ENCODE measurements around the gene ZNF133.
"Not testable (repeated sequence)": the region's sequence is repeated elsewhere in the genome, so short reads cannot be mapped to it uniquely, and the experiment has no call there.

Gene ZNF133

GRCh38 chr20:18259730-18260129 is 28.6 kb upstream of the ZNF133 start:
- Histone ChIP-seq H3K36me3 (ENCODE audit: control insufficient read depth, insufficient read depth, low read length) (no peaks in the 10 kb centered on the region), H3K9ac (ENCODE audit: low read length) (no peak overlapping the region), H3K9me3 (ENCODE audit: control insufficient read depth, insufficient read depth, low read depth, low read length) (no peaks in the 10 kb centered on the region), H3K27me3 (ENCODE audit: control insufficient read depth, insufficient read depth, low read length) (no peaks in the 10 kb centered on the region), H3K27ac (ENCODE audit: low read depth, low read length) (no peak overlapping the region), H3K4me1 (ENCODE audit: control insufficient read depth, insufficient read depth, low read length) (no peaks in the 10 kb centered on the region), H3K4me3 (ENCODE audit: low read depth, low read length) (no peak overlapping the region)

GRCh38 chr20:18263723-18264122 is 24.6 kb upstream of the ZNF133 start:
- Histone ChIP-seq H3K9me3 (ENCODE audit: control insufficient read depth, insufficient read depth, low read depth, low read length) (no peaks in the 10 kb centered on the region), H3K27ac (ENCODE audit: low read depth, low read length) (no peak overlapping the region), H3K9ac (ENCODE audit: low read length) (no peak overlapping the region), H3K27me3 (ENCODE audit: control insufficient read depth, insufficient read depth, low read length) (no peaks in the 10 kb centered on the region), H3K4me1 (ENCODE audit: control insufficient read depth, insufficient read depth, low read length) (peaks cover 6% of the 10 kb centered on the region; the same call in 1 of the 2 replicates), H3K4me3 (ENCODE audit: low read depth, low read length) (no peak overlapping the region), H3K36me3 (ENCODE audit: control insufficient read depth, insufficient read depth, low read length) (no peaks in the 10 kb centered on the region)

GRCh38 chr20:18265441-18265840 is 22.9 kb upstream of the ZNF133 start:
- Histone ChIP-seq H3K36me3 (ENCODE audit: control insufficient read depth, insufficient read depth, low read length) (no peaks in the 10 kb centered on the region), H3K4me1 (ENCODE audit: control insufficient read depth, insufficient read depth, low read length) (peaks cover 6% of the 10 kb centered on the region; the same call in 1 of the 2 replicates), H3K9me3 (ENCODE audit: control insufficient read depth, insufficient read depth, low read depth, low read length) (no peaks in the 10 kb centered on the region), H3K9ac (ENCODE audit: low read length) (no peak overlapping the region), H3K4me3 (ENCODE audit: low read depth, low read length) (no peak overlapping the region), H3K27ac (ENCODE audit: low read depth, low read length) (no peak overlapping the region), H3K27me3 (ENCODE audit: control insufficient read depth, insufficient read depth, low read length) (no peaks in the 10 kb centered on the region)

- H3K4me1 ChIP-seq (ENCODE audit: control insufficient read depth, insufficient read depth, low read length), result peaks cover 6% of the 10 kb centered on the region; the same call in 1 of the 2 replicates
- no peak overlapping the region for H3K9ac ChIP-seq (ENCODE audit: low read length)
- no peak overlapping the region for H3K27ac ChIP-seq (ENCODE audit: low read depth, low read length)
- H3K27me3 ChIP-seq (ENCODE audit: control insufficient read depth, insufficient read depth, low read length), result no peaks in the 10 kb centered on the region
- H3K36me3 ChIP-seq (ENCODE audit: control insufficient read depth, insufficient read depth, low read length), result no peaks in the 10 kb centered on the region
- no peaks in the 10 kb centered on the region for H3K9me3 ChIP-seq (ENCODE audit: control insufficient read depth, insufficient read depth, low read depth, low read length)
- H3K4me3 ChIP-seq (ENCODE audit: low read depth, low read length), result no peak overlapping the region
These were observed 22.0 kb upstream of the ZNF133 start for GRCh38 chr20:18266282-18266681.

- Histone ChIP-seq H3K4me3 (ENCODE audit: low read depth, low read length) (no peak overlapping the region), H3K27me3 (ENCODE audit: control insufficient read depth, insufficient read depth, low read length) (no peaks in the 10 kb centered on the region), H3K9ac (ENCODE audit: low read length) (no peak overlapping the region), H3K36me3 (ENCODE audit: control insufficient read depth, insufficient read depth, low read length) (no peaks in the 10 kb centered on the region), H3K27ac (ENCODE audit: low read depth, low read length) (no peak overlapping the region), H3K9me3 (ENCODE audit: control insufficient read depth, insufficient read depth, low read depth, low read length) (no peaks in the 10 kb centered on the region), H3K4me1 (ENCODE audit: control insufficient read depth, insufficient read depth, low read length) (peaks cover 6% of the 10 kb centered on the region; the same call in 1 of the 2 replicates)
These were observed 20.5 kb upstream of the ZNF133 start for GRCh38 chr20:18267815-18268214.

GRCh38 chr20:18271160-18271559 is 17.2 kb upstream of the ZNF133 start:
- Histone ChIP-seq H3K9ac (ENCODE audit: low read length) (no peak overlapping the region), H3K4me1 (ENCODE audit: control insufficient read depth, insufficient read depth, low read length) (peaks cover 6% of the 10 kb centered on the region; the same call in 1 of the 2 replicates), H3K9me3 (ENCODE audit: control insufficient read depth, insufficient read depth, low read depth, low read length) (no peaks in the 10 kb centered on the region)

GRCh38 chr20:18272451-18272850 is 15.9 kb upstream of the ZNF133 start:
- Histone ChIP-seq H3K27ac (ENCODE audit: low read depth, low read length) (no peak overlapping the region), H3K9ac (ENCODE audit: low read length) (no peak overlapping the region), H3K9me3 (ENCODE audit: control insufficient read depth, insufficient read depth, low read depth, low read length) (no peaks in the 10 kb centered on the region), H3K27me3 (ENCODE audit: control insufficient read depth, insufficient read depth, low read length) (peaks cover 4% of the 10 kb centered on the region; the same call in 1 of the 2 replicates), H3K4me1 (ENCODE audit: control insufficient read depth, insufficient read depth, low read length) (peaks cover 6% of the 10 kb centered on the region; the same call in 1 of the 2 replicates), H3K36me3 (ENCODE audit: control insufficient read depth, insufficient read depth, low read length) (no peaks in the 10 kb centered on the region), H3K4me3 (ENCODE audit: low read depth, low read length) (no peak overlapping the region)

More at GRCh38 chr20:18271160-18271559, 17.2 kb upstream of the ZNF133 start:
- Histone ChIP-seq H3K27ac (ENCODE audit: low read depth, low read length) (no peak overlapping the region), H3K4me3 (ENCODE audit: low read depth, low read length) (no peak overlapping the region), H3K36me3 (ENCODE audit: control insufficient read depth, insufficient read depth, low read length) (no peaks in the 10 kb centered on the region), H3K27me3 (ENCODE audit: control insufficient read depth, insufficient read depth, low read length) (peaks cover 4% of the 10 kb centered on the region; the same call in 1 of the 2 replicates)

GRCh38 chr20:18273738-18274137 is 14.6 kb upstream of the ZNF133 start:
- Histone ChIP-seq H3K27ac (ENCODE audit: low read depth, low read length) (no peak overlapping the region), H3K4me1 (ENCODE audit: control insufficient read depth, insufficient read depth, low read length) (no peaks in the 10 kb centered on the region), H3K9me3 (ENCODE audit: control insufficient read depth, insufficient read depth, low read depth, low read length) (no peaks in the 10 kb centered on the region), H3K27me3 (ENCODE audit: control insufficient read depth, insufficient read depth, low read length) (peaks cover 4% of the 10 kb centered on the region; the same call in 1 of the 2 replicates), H3K4me3 (ENCODE audit: low read depth, low read length) (no peak overlapping the region), H3K9ac (ENCODE audit: low read length) (no peak overlapping the region), H3K36me3 (ENCODE audit: control insufficient read depth, insufficient read depth, low read length) (no peaks in the 10 kb centered on the region)

GRCh38 chr20:18275960-18276359 is 12.4 kb upstream of the ZNF133 start:
- not testable (repeated sequence) for H3K36me3 ChIP-seq (ENCODE audit: control insufficient read depth, insufficient read depth, low read length); H3K4me3 ChIP-seq (ENCODE audit: low read depth, low read length); H3K27ac ChIP-seq (ENCODE audit: low read depth, low read length); H3K9me3 ChIP-seq (ENCODE audit: control insufficient read depth, insufficient read depth, low read depth, low read length); H3K9ac ChIP-seq (ENCODE audit: low read length); H3K4me1 ChIP-seq (ENCODE audit: control insufficient read depth, insufficient read depth, low read length)
- peaks cover 14% of the 10 kb centered on the region for H3K27me3 ChIP-seq (ENCODE audit: control insufficient read depth, insufficient read depth, low read length)

- no peak overlapping the region for H3K4me3 ChIP-seq (ENCODE audit: low read depth, low read length)
These were observed 11.5 kb upstream of the ZNF133 start for GRCh38 chr20:18276821-18277220.

GRCh38 chr20:18279242-18279641 is 9.1 kb upstream of the ZNF133 start:
- no peaks in the 10 kb centered on the region for H3K4me1 ChIP-seq (ENCODE audit: control insufficient read depth, insufficient read depth, low read length)
- H3K9ac ChIP-seq (ENCODE audit: low read length), result no peak overlapping the region
- no peak overlapping the region for H3K27ac ChIP-seq (ENCODE audit: low read depth, low read length)
- H3K36me3 ChIP-seq (ENCODE audit: control insufficient read depth, insufficient read depth, low read length), result no peaks in the 10 kb centered on the region
- peaks cover 23% of the 10 kb centered on the region for H3K27me3 ChIP-seq (ENCODE audit: control insufficient read depth, insufficient read depth, low read length)
- no peak overlapping the region for H3K4me3 ChIP-seq (ENCODE audit: low read depth, low read length)
- H3K9me3 ChIP-seq (ENCODE audit: control insufficient read depth, insufficient read depth, low read depth, low read length), result peaks cover 2% of the 10 kb centered on the region; the same call in 1 of the 2 replicates

More at GRCh38 chr20:18276821-18277220, 11.5 kb upstream of the ZNF133 start:
- H3K9ac ChIP-seq (ENCODE audit: low read length), result no peak overlapping the region
- no peaks in the 10 kb centered on the region for H3K9me3 ChIP-seq (ENCODE audit: control insufficient read depth, insufficient read depth, low read depth, low read length)
- no peaks in the 10 kb centered on the region for H3K36me3 ChIP-seq (ENCODE audit: control insufficient read depth, insufficient read depth, low read length)
- no peak overlapping the region for H3K27ac ChIP-seq (ENCODE audit: low read depth, low read length)
- no peaks in the 10 kb centered on the region for H3K4me1 ChIP-seq (ENCODE audit: control insufficient read depth, insufficient read depth, low read length)
- peaks cover 14% of the 10 kb centered on the region for H3K27me3 ChIP-seq (ENCODE audit: control insufficient read depth, insufficient read depth, low read length)

All from HUES6 (cell line).